Measurements from ENCODE around the gene CYTL1.
"Not testable (repeated sequence)": the region's sequence is repeated elsewhere in the genome, so short reads cannot be mapped to it uniquely, and the experiment has no call there.

GRCh38 chr4:5066968-5067367 lies 47.7 kb upstream of the CYTL1 start:
- not testable (repeated sequence) for TF ChIP-seq EP300, POLR2AphosphoS5 (IDR thresholded peaks at IDR 0.05)
